ENCODE measurements around the gene ROBO3. TPM values are rescaled to one million over a fixed set of nuclear protein-coding genes. Genes with fewer than 3 reads are reported as not detected.

Gene ROBO3
- total RNA-seq, 1 donor from 2014 or later, result 8.8 TPM

- DNase-seq, result no peak
Measured at GRCh38 chr11:124846070-124846673, 19.1 kb upstream of the ROBO3 start.

GRCh38 chr11:124859171-124859570 lies 6.1 kb upstream of the ROBO3 start:
- DNase-seq, result no peak

- no peak for DNase-seq
Measured at GRCh38 chr11:124861670-124862069, 3.6 kb upstream of the ROBO3 start.

- DNase-seq, result peak; percentile 44
Measured at GRCh38 chr11:124863137-124863825, 2.0 kb upstream of the ROBO3 start.

GRCh38 chr11:124863826-124864165 lies 1.4 kb upstream of the ROBO3 start:
- DNase-seq, result peak; percentile 8

- DNase-seq, result no peak
Measured at GRCh38 chr11:124864176-124864891, 898 bp upstream of the ROBO3 start.

- DNase-seq, result no peak
Measured at GRCh38 chr11:124864892-124865180, 396 bp upstream of the ROBO3 start.

- peak; percentile 71 for DNase-seq
Measured at GRCh38 chr11:124865902-124866851, 945 bp downstream of the ROBO3 start.

GRCh38 chr11:124867700-124868099 lies 2.5 kb downstream of the ROBO3 start:
- peak; percentile 72 for DNase-seq

GRCh38 chr11:124868331-124869274 lies 3.4 kb downstream of the ROBO3 start:
- DNase-seq, result no peak

- no peak for DNase-seq
Measured at GRCh38 chr11:124869331-124869730, 4.1 kb downstream of the ROBO3 start.

- DNase-seq, result no peak
Measured at GRCh38 chr11:124869856-124870387, 4.7 kb downstream of the ROBO3 start.

- no peak for DNase-seq
Measured at GRCh38 chr11:124870430-124870829, 5.2 kb downstream of the ROBO3 start.

- no peak for DNase-seq
Measured at GRCh38 chr11:124872280-124872679, 7.0 kb downstream of the ROBO3 start.

GRCh38 chr11:124872741-124873140 lies 7.5 kb downstream of the ROBO3 start:
- no peak for DNase-seq

GRCh38 chr11:124873951-124874350 lies 8.7 kb downstream of the ROBO3 start:
- no peak for DNase-seq

GRCh38 chr11:124874571-124875255 lies 9.5 kb downstream of the ROBO3 start:
- DNase-seq, result no peak

GRCh38 chr11:124875401-124875800 lies 10.2 kb downstream of the ROBO3 start:
- DNase-seq, result no peak

- peak; percentile 97 for DNase-seq
Measured at GRCh38 chr11:124875943-124876817, 10.9 kb downstream of the ROBO3 start.
